Heart left ventricle (tissue), 16 donors: ENCODE data around the gene SUGCT. TPM values are rescaled to one million over a fixed set of nuclear protein-coding genes. Genes with fewer than 3 reads are reported as not detected.

Experiments
- ATAC-seq, 4 donors: fragments of 200-7000 bp; cut with Tn5 transposase; one replicate each; pipeline ENCODE4 v1.9.1; 2020 to 2022; ENCODE audit warnings: moderate library complexity in 4 of 4, mild to moderate bottlenecking in 3 of 4, moderate number of reproducible peaks in 1 of 4
- DNase-seq, 5 donors: peaks; one replicate each; pipeline ENCODE4 v3.0.0-alpha.2; 2020
- H3K27ac ChIP-seq, 12 donors: fragments of 200-600 bp; sonication (generic) in 4 of 12; one replicate each; pipeline versions ENCODE4 v1.5.0 to v1.8.0; 2016 to 2022; ENCODE audit warnings: mild to moderate bottlenecking in 2 of 12
- H3K27me3 ChIP-seq, 9 donors: fragments of 200-600 bp; sonication (generic) in 2 of 9; one replicate each; pipeline versions ENCODE4 v1.5.1 to v1.8.0; 2016 to 2022; ENCODE audit warnings: mild to moderate bottlenecking in 3 of 9
- H3K36me3 ChIP-seq, 9 donors: fragments of 200-600 bp; sonication (generic) in 2 of 9; one replicate each; pipeline versions ENCODE4 v1.5.0 to v1.8.0; 2018 to 2022; ENCODE audit warnings: mild to moderate bottlenecking in 2 of 9
- H3K4me1 ChIP-seq, 12 donors: fragments of 200-600 bp; sonication (generic) in 4 of 12; one replicate each; pipeline versions ENCODE4 v1.5.0 to v1.8.0; 2016 to 2022; ENCODE audit warnings: mild to moderate bottlenecking in 3 of 12
- H3K4me3 ChIP-seq, 12 donors: fragments of 200-600 bp; sonication (generic) in 4 of 12; one replicate each; pipeline versions ENCODE4 v1.5.0 to v1.8.0; 2017 to 2022; ENCODE audit warnings: mild to moderate bottlenecking in 9 of 12, moderate library complexity in 4 of 12
- H3K9me3 ChIP-seq, 12 donors: fragments of 200-600 bp; sonication (generic) in 4 of 12; one replicate each; pipeline versions ENCODE4 v1.5.0 to v1.8.0; 2016 to 2022; ENCODE audit warnings: mild to moderate bottlenecking in 1 of 12
- POLR2A ChIP-seq, 2 donors: fragments of 450-650 bp; IDR thresholded peaks; one replicate each; pipeline ENCODE4 v1.6.1; 2017; ENCODE audit warnings: antibody characterized with exemption in 2 of 2, mild to moderate bottlenecking in 2 of 2, moderate library complexity in 2 of 2
- WGBS, 4 donors: extraction: QIAGEN DNeasy Blood & Tissue Kit in 2 of 4; methylation state at CpG; one replicate each; pipeline versions ENCODE4 v1.1.5 to v1.1.7; 2013 to 2018; 5-methylcytosine and 5-hydroxymethylcytosine counted together
- intact Hi-C, 10 donors: fragments of 100-400 bp; cut with DNase I; formaldehyde crosslinking; loops; one replicate each; pipeline versions ENCODE4 v1.11.1 to v1.14.2; 2022
- polyA plus RNA-seq, 2 donors: library from polyadenylated mRNA; stranded (reverse); fragments of 200-250 nt; gene quantifications; one replicate each; pipeline ENCODE4 v1.2.3, GENCODE V29; 2013
- total RNA-seq, 9 donors: library from RNA; depleted of rRNA in 2 of 9; stranded (reverse); fragments of >200 nt in 2 of 9; fragmentation: NEBNext Ultra II Directional in 3 of 9; extraction: Animal tissue kit (Norgen Biotek cat#: 25700) in 3 of 9; gene quantifications; one replicate each; pipeline versions ENCODE4 v1.1.0 to v1.2.4, GENCODE V29; 2016 to 2023
- TF ChIP-seq, protein P1 (sequence below), 12 donors: fragments of 200-600 bp; sonication (generic) in 4 of 12; IDR thresholded peaks; one replicate each; pipeline versions ENCODE4 v1.5.0 to v1.8.0; 2018 to 2022; ENCODE audit warnings: antibody characterized with exemption in 12 of 12, mild to moderate bottlenecking in 5 of 12
- donor health status: ischemic (EF 13 %, LVEDD 7.1; RV severe dilation, severe dysfunction).
- donor health status: healthy with polysubstance abuse.
- donor health status: DM: no; HTN: yes; CAD: no.
- donor health status: DM: no; HTN: no; CAD: no.
- donor health status: ischemic (EF 25% LVEDD 6.9; RV normal size, moderate dysfunction).
- donor health status: ischemic (EF 25% LVEDD 5.7; RV mildly dilated, moderate dysfunction).
- donor health status: healthy.
- donor health status: DM: yes; HTN: yes; CAD: no.
- donor health status: ischemic (EF 35%, LVEDD 5.7; RV mildly dilated, moderate dysfunction).
- donor health status: nonischemic (EF 11% LVEDD 7.7; RV severe dilation, severe dysfunction).
- donor health status: DM: yes; HTN: yes; CAD: no.
- donor health status: PGD.
- donor health status: ischemic (EF 29% LVEDD 5.4; RV normal size, mild dysfunction).
- donor health status: nonischemic (EF 23%, LVEDD 6.1; RV moderate dilation, normal function).

SUGCT gene
- total and polyA plus RNA-seq, 11 donors, result 1.4 to 7.6 (median 4.4) TPM

DNA sequence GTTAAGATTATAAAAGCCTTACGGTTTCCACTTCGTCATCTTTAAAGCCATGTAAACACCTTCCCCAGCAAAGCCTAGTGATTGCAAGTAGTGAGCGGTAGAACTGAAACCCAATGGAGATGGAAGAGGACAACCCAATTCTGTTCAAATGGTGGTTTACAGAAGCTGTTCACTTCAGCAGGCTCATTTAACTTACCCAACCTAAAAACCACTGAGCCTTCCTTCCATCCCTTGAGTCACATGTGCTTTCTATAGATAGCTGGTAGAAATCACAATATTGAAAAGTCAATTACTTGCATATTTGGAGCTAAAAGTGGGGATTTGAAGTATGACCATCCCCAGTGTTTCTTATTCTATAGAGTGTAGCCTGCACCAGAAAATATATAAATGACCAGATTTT, 667.7 kb downstream of the SUGCT start:
- intact Hi-C loops, result no loop called here
- TF ChIP-seq, protein P1, sequence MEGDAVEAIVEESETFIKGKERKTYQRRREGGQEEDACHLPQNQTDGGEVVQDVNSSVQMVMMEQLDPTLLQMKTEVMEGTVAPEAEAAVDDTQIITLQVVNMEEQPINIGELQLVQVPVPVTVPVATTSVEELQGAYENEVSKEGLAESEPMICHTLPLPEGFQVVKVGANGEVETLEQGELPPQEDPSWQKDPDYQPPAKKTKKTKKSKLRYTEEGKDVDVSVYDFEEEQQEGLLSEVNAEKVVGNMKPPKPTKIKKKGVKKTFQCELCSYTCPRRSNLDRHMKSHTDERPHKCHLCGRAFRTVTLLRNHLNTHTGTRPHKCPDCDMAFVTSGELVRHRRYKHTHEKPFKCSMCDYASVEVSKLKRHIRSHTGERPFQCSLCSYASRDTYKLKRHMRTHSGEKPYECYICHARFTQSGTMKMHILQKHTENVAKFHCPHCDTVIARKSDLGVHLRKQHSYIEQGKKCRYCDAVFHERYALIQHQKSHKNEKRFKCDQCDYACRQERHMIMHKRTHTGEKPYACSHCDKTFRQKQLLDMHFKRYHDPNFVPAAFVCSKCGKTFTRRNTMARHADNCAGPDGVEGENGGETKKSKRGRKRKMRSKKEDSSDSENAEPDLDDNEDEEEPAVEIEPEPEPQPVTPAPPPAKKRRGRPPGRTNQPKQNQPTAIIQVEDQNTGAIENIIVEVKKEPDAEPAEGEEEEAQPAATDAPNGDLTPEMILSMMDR (IDR thresholded peaks at IDR 0.05), result no peak
- TF ChIP-seq POLR2A (IDR thresholded peaks at IDR 0.05), result no peak
- Histone ChIP-seq H3K36me3 (no peaks in the 10 kb centered on the region), H3K27me3 (no peaks in the 10 kb centered on the region), H3K4me3 (no peak overlapping the region), H3K27ac (no peak overlapping the region), H3K9me3 (no peaks in the 10 kb centered on the region), H3K4me1 (peaks cover 0 to 8% (median 0%) of the 10 kb centered on the region in 12 donors)
- no peak for DNase-seq
- no peak for ATAC-seq
- 93 to 100% (median 95%) methylated on average over 3 of the region's 3 CpGs for WGBS, 4 donors

DNA sequence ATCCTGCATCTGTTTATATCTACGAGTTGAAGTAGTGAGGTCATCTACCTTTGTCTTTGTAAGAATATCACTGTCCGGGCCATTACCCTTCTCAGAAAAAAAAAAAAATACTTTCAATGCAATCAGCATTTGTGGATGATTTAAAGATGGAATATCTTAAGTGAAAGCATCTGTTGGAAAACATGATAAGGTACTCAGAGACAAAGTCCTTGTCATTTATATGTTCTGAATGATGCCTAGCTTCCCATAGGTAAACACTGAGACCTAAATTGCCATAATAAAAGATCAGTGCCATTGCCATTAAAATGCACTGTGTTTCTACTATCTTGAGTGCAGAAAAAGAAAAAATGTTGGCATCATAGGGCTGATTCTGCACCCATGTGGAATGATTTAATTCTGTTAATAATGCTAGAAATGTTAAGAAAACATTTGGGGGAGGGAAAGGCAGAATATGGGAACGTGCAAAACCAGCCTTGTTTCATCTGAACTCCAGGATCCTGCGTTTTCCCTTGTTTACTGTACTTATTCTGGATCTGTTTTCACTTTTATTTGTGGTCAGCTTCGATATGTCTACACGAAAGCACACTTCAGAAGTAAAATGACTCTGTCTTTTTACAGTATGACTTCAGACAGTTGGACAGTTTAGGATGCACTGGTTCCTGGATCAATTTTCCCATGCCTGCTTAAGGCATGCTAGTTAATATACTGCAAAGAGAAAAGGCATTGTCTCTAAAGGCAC, 669.8 kb downstream of the SUGCT start:
- no peak for DNase-seq
- TF ChIP-seq POLR2A (IDR thresholded peaks at IDR 0.05), result no peak

DNA sequence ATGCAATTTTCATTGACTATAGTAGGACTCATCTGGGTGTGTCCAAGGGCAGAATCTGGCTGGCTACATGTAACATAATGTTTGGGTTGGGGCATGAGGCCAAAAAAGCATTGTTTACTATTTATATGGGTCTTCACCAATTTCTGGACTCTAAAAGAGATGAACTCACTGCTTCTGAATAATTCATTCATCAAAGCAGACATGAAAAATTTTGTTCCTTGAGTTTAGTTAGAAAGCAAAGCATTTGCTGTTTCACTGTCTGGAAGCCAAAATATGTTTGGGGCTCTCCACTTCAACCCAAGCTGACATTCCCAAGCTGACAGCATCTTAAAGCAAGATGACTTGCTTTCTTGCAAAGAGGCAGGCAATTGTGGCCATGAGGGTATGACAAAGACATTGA, 670.6 kb downstream of the SUGCT start:
- intact Hi-C loops, result no loop called here
- TF ChIP-seq POLR2A (IDR thresholded peaks at IDR 0.05), result no peak
- TF ChIP-seq, protein P1 (IDR thresholded peaks at IDR 0.05), result no peak
- DNase-seq (no peak), ATAC-seq (no peak)
- Histone ChIP-seq H3K27ac (no peak overlapping the region), H3K27me3 (no peaks in the 10 kb centered on the region), H3K9me3 (no peaks in the 10 kb centered on the region), H3K4me3 (no peak overlapping the region), H3K4me1 (peaks cover 0 to 3% (median 0%) of the 10 kb centered on the region in 12 donors), H3K36me3 (no peaks in the 10 kb centered on the region)

More for the DNA sequence above, 669.8 kb downstream of the SUGCT start:
- intact Hi-C loops, result no loop called here
- no peak overlapping the region for H3K27ac ChIP-seq
- 76 to 85% (median 80%) methylated on average over 6 of the region's 6 CpGs for WGBS, 4 donors
- no peak overlapping the region for H3K4me3 ChIP-seq
- no peaks in the 10 kb centered on the region for H3K9me3 ChIP-seq
- H3K27me3 ChIP-seq, result no peaks in the 10 kb centered on the region
- peaks cover 0 to 7% (median 0%) of the 10 kb centered on the region in 12 donors for H3K4me1 ChIP-seq
- no peak for ATAC-seq
- H3K36me3 ChIP-seq, result no peaks in the 10 kb centered on the region

DNA sequence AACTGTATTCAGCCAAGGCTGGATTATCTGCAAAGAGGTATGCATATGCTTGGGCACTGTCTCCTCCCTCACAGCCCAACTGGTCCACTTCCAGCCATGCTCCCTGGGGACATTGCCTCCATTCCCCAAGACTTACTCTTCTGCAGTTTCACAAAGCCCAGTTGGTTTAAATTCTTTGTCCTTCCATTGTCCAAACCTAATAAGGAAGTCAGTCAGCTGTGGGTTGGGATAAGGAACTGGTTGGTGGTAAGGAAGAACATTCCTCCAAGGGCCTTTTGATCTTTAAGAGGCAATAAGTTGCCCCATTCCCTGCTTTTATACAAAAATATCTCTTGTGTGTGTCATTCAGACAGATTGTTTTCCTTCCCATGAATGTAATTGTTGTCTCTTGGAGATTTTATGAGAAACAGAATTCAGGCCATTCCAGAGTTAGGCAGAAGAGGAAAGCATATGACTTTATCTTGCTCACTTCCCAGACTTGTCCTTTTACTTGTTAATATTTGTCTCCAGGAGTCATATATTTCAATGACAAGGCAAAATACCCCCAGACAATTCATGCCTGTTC, 673.7 kb downstream of the SUGCT start:
- Histone ChIP-seq H3K27me3 (no peaks in the 10 kb centered on the region), H3K4me3 (no peak overlapping the region), H3K9me3 (peaks cover 0 to 22% (median 6%) of the 10 kb centered on the region in 12 donors), H3K27ac (no peak overlapping the region), H3K4me1 (no peaks in the 10 kb centered on the region), H3K36me3 (no peaks in the 10 kb centered on the region)
- intact Hi-C loops, result no loop called here
- DNase-seq (no peak), ATAC-seq (no peak)
- TF ChIP-seq POLR2A (IDR thresholded peaks at IDR 0.05), result no peak
- TF ChIP-seq, protein P1 (IDR thresholded peaks at IDR 0.05), result no peak
